MM.1S (cell line): Measurements from ENCODE around the gene S100Z.
A peak's percentile ranks its signal among the peaks of the same experiment; 100 is the strongest.

ENCODE experiments used
- DNase-seq: peaks from one replicate; pipeline ENCODE4 v3.0.0-alpha.2; 2015
- H2AFZ ChIP-seq: fragments of 300-600 bp; sonication (generic); 2 replicates; pipeline ENCODE4 v1.6.0; 2016; ENCODE audit warnings: antibody characterized with exemption, low read length
- H3F3A ChIP-seq: fragments of 300-600 bp; sonication (generic); 2 replicates; pipeline ENCODE4 v1.6.1; 2016; ENCODE audit warnings: mild to moderate bottlenecking, antibody characterized with exemption, low read length, moderate library complexity, mixed read lengths; ENCODE audit not compliant: insufficient read depth
- H3K27ac ChIP-seq: fragments of 300-600 bp; sonication (generic); 2 replicates; pipeline ENCODE4 v1.5.1; 2016; ENCODE audit warnings: mild to moderate bottlenecking, low read length
- H3K27me3 ChIP-seq: fragments of 300-600 bp; sonication (generic); replicated peaks from 2 replicates; pipeline ENCODE4 v1.6.0; 2016; ENCODE audit warnings: low read length; ENCODE audit not compliant: insufficient read depth
- H3K36me3 ChIP-seq: fragments of 300-600 bp; sonication (generic); replicated peaks from 2 replicates; pipeline ENCODE4 v1.6.1; 2016; ENCODE audit warnings: mild to moderate bottlenecking, low read length, mixed read lengths; ENCODE audit not compliant: insufficient read depth
- H3K4me1 ChIP-seq: fragments of 300-600 bp; sonication (generic); 2 replicates; pipeline ENCODE4 v1.6.1; 2016; ENCODE audit warnings: low read length, mixed read lengths
- H3K4me2 ChIP-seq: fragments of 300-600 bp; sonication (generic); 2 replicates; pipeline ENCODE4 v1.6.0; 2016; ENCODE audit warnings: low read depth, low read length
- H3K4me3 ChIP-seq: fragments of 300-600 bp; sonication (generic); 2 replicates; pipeline ENCODE4 v1.5.1; 2016; ENCODE audit warnings: low read length, mixed read lengths
- H3K79me2 ChIP-seq: fragments of 300-600 bp; sonication (generic); 2 replicates; pipeline ENCODE4 v1.6.1; 2016; ENCODE audit warnings: mixed run types, low read length, mixed read lengths
- H3K9ac ChIP-seq: fragments of 300-600 bp; sonication (generic); 2 replicates; pipeline ENCODE4 v1.6.1; 2016; ENCODE audit warnings: low read length, mixed read lengths
- H3K9me2 ChIP-seq: fragments of 300-600 bp; sonication (generic); replicated peaks from 2 replicates; pipeline ENCODE4 v1.6.1; 2016; ENCODE audit warnings: mild to moderate bottlenecking, low read length, mixed read lengths; ENCODE audit not compliant: insufficient read depth
- H3K9me3 ChIP-seq: fragments of 300-600 bp; sonication (generic); replicated peaks from 2 replicates; pipeline ENCODE4 v1.6.1; 2016; ENCODE audit warnings: mild to moderate bottlenecking, low read length, mixed read lengths; ENCODE audit not compliant: insufficient read depth
- H4K20me1 ChIP-seq: fragments of 300-600 bp; sonication (generic); 2 replicates; pipeline ENCODE4 v1.6.1; 2016; ENCODE audit warnings: mild to moderate bottlenecking, low read length, moderate library complexity, mixed read lengths; ENCODE audit not compliant: insufficient read depth
- EZH2 ChIP-seq: fragments of 300-600 bp; sonication (generic); optimal IDR thresholded peaks from 2 replicates; pipeline ENCODE3; 2017; ENCODE audit warnings: low read depth, mild to moderate bottlenecking, antibody characterized with exemption, low read length, mixed read lengths
- EZH2phosphoT487 ChIP-seq: fragments of 300-600 bp; sonication (generic); IDR thresholded peaks from 2 replicates; pipeline ENCODE4 v1.6.1; 2018; ENCODE audit warnings: antibody characterized with exemption, low read length
- TF ChIP-seq, protein P1 (sequence below): fragments of 300-600 bp; sonication (generic); IDR thresholded peaks from 2 replicates; pipeline ENCODE4 v1.5.1; 2016; ENCODE audit warnings: antibody characterized with exemption, low read length, mixed read lengths

Gene S100Z

DNA sequence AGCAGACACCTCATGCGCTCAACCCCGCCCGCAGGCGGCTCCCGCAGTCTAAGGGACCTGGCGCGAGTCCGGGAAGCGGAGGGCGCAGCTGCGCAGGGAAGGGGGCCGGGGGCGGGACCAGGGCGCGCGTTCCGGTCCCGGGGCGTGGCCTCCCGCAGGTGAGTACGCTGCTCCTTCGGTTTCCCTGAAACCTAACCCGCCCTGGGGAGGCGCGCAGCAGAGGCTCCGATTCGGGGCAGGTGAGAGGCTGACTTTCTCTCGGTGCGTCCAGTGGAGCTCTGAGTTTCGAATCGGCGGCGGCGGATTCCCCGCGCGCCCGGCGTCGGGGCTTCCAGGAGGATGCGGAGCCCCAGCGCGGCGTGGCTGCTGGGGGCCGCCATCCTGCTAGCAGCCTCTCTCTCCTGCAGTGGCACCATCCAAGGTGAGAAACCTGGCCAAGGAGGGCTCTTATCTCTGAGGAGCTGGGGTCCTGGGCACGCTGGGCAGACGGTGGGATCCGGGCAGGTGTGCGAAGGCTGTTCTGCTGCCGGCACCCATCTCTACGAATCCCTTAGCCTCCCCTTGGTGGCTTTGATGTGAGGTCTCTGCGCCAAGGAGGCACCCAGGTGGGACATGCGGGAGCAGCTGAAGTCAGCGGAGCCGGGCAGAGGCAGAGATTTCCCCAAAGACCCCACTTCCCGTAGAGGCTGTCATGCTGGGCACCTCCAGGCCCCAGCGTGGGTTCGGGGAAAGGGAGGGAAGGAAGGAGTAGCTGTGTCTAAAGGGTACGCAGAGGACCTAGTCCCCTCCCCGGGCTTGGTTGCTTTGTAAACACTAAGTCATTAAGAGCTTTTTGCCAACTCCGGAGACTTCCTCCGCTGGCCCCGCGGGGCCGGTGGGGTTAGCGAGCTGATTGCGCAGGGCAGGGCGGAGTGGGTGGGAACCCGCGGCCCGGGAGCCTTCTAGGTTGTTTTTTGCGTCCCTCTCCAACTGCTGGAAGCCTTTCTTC, 30.7 kb upstream of the S100Z start, which contains the start of gene F2RL1:
Gene F2RL1 (plus strand): TSS at position 187 of the 988 bp plus-strand sequence. CDS start 153 bp downstream, at position 340.
- H2AFZ ChIP-seq = peak within 1 kb of the TSS; percentile 68
- no peaks in the 10 kb centered on the region for H4K20me1 ChIP-seq
- TF ChIP-seq EZH2 (no peak), EZH2phosphoT487 (no peak)
- TF ChIP-seq, protein P1, sequence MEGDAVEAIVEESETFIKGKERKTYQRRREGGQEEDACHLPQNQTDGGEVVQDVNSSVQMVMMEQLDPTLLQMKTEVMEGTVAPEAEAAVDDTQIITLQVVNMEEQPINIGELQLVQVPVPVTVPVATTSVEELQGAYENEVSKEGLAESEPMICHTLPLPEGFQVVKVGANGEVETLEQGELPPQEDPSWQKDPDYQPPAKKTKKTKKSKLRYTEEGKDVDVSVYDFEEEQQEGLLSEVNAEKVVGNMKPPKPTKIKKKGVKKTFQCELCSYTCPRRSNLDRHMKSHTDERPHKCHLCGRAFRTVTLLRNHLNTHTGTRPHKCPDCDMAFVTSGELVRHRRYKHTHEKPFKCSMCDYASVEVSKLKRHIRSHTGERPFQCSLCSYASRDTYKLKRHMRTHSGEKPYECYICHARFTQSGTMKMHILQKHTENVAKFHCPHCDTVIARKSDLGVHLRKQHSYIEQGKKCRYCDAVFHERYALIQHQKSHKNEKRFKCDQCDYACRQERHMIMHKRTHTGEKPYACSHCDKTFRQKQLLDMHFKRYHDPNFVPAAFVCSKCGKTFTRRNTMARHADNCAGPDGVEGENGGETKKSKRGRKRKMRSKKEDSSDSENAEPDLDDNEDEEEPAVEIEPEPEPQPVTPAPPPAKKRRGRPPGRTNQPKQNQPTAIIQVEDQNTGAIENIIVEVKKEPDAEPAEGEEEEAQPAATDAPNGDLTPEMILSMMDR = no peak
- H3K9me3 ChIP-seq = no peaks in the 10 kb centered on the region
- H3K4me3 ChIP-seq = peak within 1 kb of the TSS; percentile 67
- H3K4me2 ChIP-seq = peak within 1 kb of the TSS; percentile 74
- no peaks in the 10 kb centered on the region; the same call in 1 of the 2 replicates for H3K27me3 ChIP-seq
- H3F3A ChIP-seq = no peaks in the 10 kb centered on the region
- DNase-seq = peak; percentile 64
- no peak within 1 kb of the TSS; the same call in 1 of the 2 replicates for H3K9ac ChIP-seq
- H3K36me3 ChIP-seq = no peaks in the 10 kb centered on the region
- no peaks in the 10 kb centered on the region for H3K79me2 ChIP-seq
- H3K4me1 ChIP-seq = no peaks in the 10 kb centered on the region
- H3K9me2 ChIP-seq = no peaks in the 10 kb centered on the region
- no peak within 1 kb of the TSS for H3K27ac ChIP-seq

GRCh38 chr5:76819851-76820525, 29.8 kb upstream of the S100Z start:
- Histone ChIP-seq H3K4me3 (no peak overlapping the region), H3K9me3 (no peaks in the 10 kb centered on the region), H4K20me1 (no peaks in the 10 kb centered on the region), H3F3A (no peaks in the 10 kb centered on the region), H3K27me3 (no peaks in the 10 kb centered on the region; the same call in 1 of the 2 replicates), H3K36me3 (no peaks in the 10 kb centered on the region), H3K79me2 (no peaks in the 10 kb centered on the region), H3K9me2 (no peaks in the 10 kb centered on the region), H2AFZ (no peak overlapping the region), H3K4me2 (no peak overlapping the region), H3K9ac (no peak overlapping the region), H3K27ac (no peak overlapping the region), H3K4me1 (no peaks in the 10 kb centered on the region)
- DNase-seq = no peak
- no peak for TF ChIP-seq EZH2phosphoT487
- TF ChIP-seq, protein P1 = no peak
- TF ChIP-seq EZH2 = no peak

DNA sequence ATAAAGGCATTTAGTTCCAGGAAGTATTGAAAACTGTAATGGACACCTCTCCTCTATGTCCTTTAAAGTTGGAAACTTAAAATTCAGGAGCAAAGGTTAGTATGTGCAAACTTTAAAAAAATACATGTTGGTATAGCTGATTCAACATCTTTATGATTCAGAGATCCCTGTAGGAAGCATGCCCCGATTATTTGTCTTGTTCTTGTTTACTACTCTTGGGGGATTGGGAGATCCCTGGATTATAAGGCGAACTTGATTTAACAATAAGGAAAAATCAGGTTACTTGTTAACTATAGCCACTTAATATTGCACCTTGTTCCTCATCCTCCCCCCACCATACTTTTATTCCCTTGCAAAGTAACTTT, 29.3 kb upstream of the S100Z start:
- Histone ChIP-seq H3K27ac (no peak overlapping the region), H3F3A (no peaks in the 10 kb centered on the region), H3K27me3 (no peaks in the 10 kb centered on the region; the same call in 1 of the 2 replicates), H3K9me3 (no peaks in the 10 kb centered on the region), H4K20me1 (no peaks in the 10 kb centered on the region), H3K36me3 (no peaks in the 10 kb centered on the region), H3K4me1 (no peaks in the 10 kb centered on the region), H3K9me2 (no peaks in the 10 kb centered on the region), H3K4me2 (no peak overlapping the region), H2AFZ (no peak overlapping the region), H3K9ac (no peak overlapping the region), H3K4me3 (no peak overlapping the region), H3K79me2 (no peaks in the 10 kb centered on the region)
- DNase-seq = no peak
- TF ChIP-seq, protein P1 = no peak
- TF ChIP-seq EZH2phosphoT487 (no peak), EZH2 (no peak)
